AG04450 (cell line): ENCODE results near the gene TFR2. TPM values are rescaled to one million over a fixed set of nuclear protein-coding genes. Genes with fewer than 3 reads are reported as not detected.

Experiments used
- CTCF ChIA-PET: fragments of 300-600, 350-600 bp; formaldehyde crosslinking; extraction: SDS; loops from one replicate; lab custom pipeline; 2022; ENCODE audit warnings: antibody characterized with exemption, inconsistent platforms; lab: Charles Lee
- POLR2A ChIA-PET: fragments of 350-600 bp; formaldehyde crosslinking; extraction: SDS; loops from one replicate; lab custom pipeline; 2021; ENCODE audit warnings: antibody characterized with exemption, inconsistent platforms; lab: Yijun Ruan, JAX
- DNase-seq: peaks from one replicate; pipeline ENCODE4 v3.0.0-alpha.2; 2011; ENCODE audit warnings: low read depth, low spot score
- H3K27ac ChIP-seq: one replicate; pipeline ENCODE4 v1.5.1; 2012; ENCODE audit warnings: low read depth, low read length, control low read depth
- H3K27me3 ChIP-seq: one replicate; pipeline ENCODE4 v1.6.0; 2012; ENCODE audit warnings: low read length; ENCODE audit not compliant: control insufficient read depth, insufficient read depth
- H3K4me3 ChIP-seq: 2 replicates; pipeline ENCODE4 v1.5.1; 2011; ENCODE audit warnings: mild to moderate bottlenecking, low read depth, low read length, control low read depth
- H3K9me3 ChIP-seq: 2 replicates; pipeline ENCODE4 v1.5.1; 2012; ENCODE audit warnings: low read length; ENCODE audit not compliant: control insufficient read depth, insufficient read depth
- CTCF ChIP-seq: IDR thresholded peaks from 2 replicates; pipeline ENCODE4 v1.5.1; 2011; ENCODE audit warnings: low read depth, low read length, control low read depth, inconsistent platforms
- polyA plus RNA-seq: library from polyadenylated mRNA; depleted of rRNA; stranded (reverse); fragments of >200 nt; gene quantifications from 2 replicates; pipeline ENCODE4 v1.2.3, GENCODE V29; 2011

TFR2 gene
- polyA plus RNA-seq, 1 experiment: 0.05 TPM

- H3K4me3 ChIP-seq: peak overlapping the region; percentile 90
These were observed 27.8 kb downstream of the TFR2 start for GRCh38 chr7:100613412-100614175.

GRCh38 chr7:100612730-100613390, 28.5 kb downstream of the TFR2 start:
- no peak overlapping the region for H3K27ac ChIP-seq
- peak overlapping the region; percentile 90 for H3K4me3 ChIP-seq
- H3K9me3 ChIP-seq: peaks cover 3% of the 10 kb centered on the region; the same call in 1 of the 2 replicates
- H3K27me3 ChIP-seq: no peaks in the 10 kb centered on the region
- no peak; the same call in 1 of the 2 replicates for TF ChIP-seq CTCF
- DNase-seq: no peak
- POLR2A ChIA-PET: interaction anchor here (0.7 to 2.1 kb wide), 9 partner anchors 10 to 215 kb away, joined by 3 to 30 read pairs (median 3); partner anchors contain the start of genes EPHB4, FBXO24, LRCH4 and PCOLCE
- CTCF ChIA-PET: interaction anchor here (0.6 to 1.9 kb wide), 12 partner anchors 10 to 239 kb away, joined by 3 to 9 read pairs (median 4); partner anchors contain the start of genes FBXO24, PCOLCE and POP7

More at GRCh38 chr7:100613412-100614175, 27.8 kb downstream of the TFR2 start:
- H3K27ac ChIP-seq: no peak overlapping the region
- H3K27me3 ChIP-seq: no peaks in the 10 kb centered on the region
- no peak for DNase-seq
- no peak for TF ChIP-seq CTCF
- POLR2A ChIA-PET: interaction anchor here (0.6 to 2.1 kb wide), 4 partner anchors 11 to 185 kb away, joined by 3 to 30 read pairs (median 18); partner anchors contain the start of genes FBXO24, LRCH4, PCOLCE and ZCWPW1
- CTCF ChIA-PET: interaction anchor here (0.5 to 1.9 kb wide), 4 partner anchors 11 to 111 kb away, joined by 3 to 6 read pairs (median 4); partner anchors contain the start of genes FBXO24 and PCOLCE
- H3K9me3 ChIP-seq: peaks cover 3% of the 10 kb centered on the region; the same call in 1 of the 2 replicates

- ChIA-PET CTCF (interaction anchor here (0.6 to 1.9 kb wide), 12 partner anchors 9 to 240 kb away, joined by 3 to 9 read pairs (median 4); partner anchors contain the start of genes FBXO24, PCOLCE, POP7 and SLC12A9), POLR2A (interaction anchor here (0.5 to 2.1 kb wide), 10 partner anchors 9 to 507 kb away, joined by 3 to 30 read pairs (median 4); partner anchors contain the start of genes EPHB4, FBXO24, GNB2 and LRCH4)
- DNase-seq: peak; percentile 99
- H3K27me3 ChIP-seq: no peaks in the 10 kb centered on the region
- H3K27ac ChIP-seq: peak within 1 kb of the TSS; percentile 82
- peaks cover 3% of the 10 kb centered on the region; the same call in 1 of the 2 replicates for H3K9me3 ChIP-seq
- no peak for TF ChIP-seq CTCF
- peak within 1 kb of the TSS; percentile 90 for H3K4me3 ChIP-seq
These were observed 29.2 kb downstream of the TFR2 start, which contains the start of gene MOSPD3 for GRCh38 chr7:100611983-100612729. MOSPD3 (plus strand) TSS chr7:100612540; CDS start chr7:100612792, 252 bp downstream.

GRCh38 chr7:100609958-100610357, 31.4 kb downstream of the TFR2 start:
- Histone ChIP-seq H3K27me3 (no peaks in the 10 kb centered on the region), H3K9me3 (peaks cover 3% of the 10 kb centered on the region; the same call in 1 of the 2 replicates), H3K27ac (no peak overlapping the region), H3K4me3 (no peak overlapping the region)
- DNase-seq: no peak
- ChIA-PET POLR2A (interaction anchor here (0.7 kb wide), 1 partner anchor 91 kb away, joined by 4 read pairs; no protein-coding TSS in a partner anchor), CTCF (no interaction called here)
- no peak for TF ChIP-seq CTCF
